Subcutaneous adipose tissue (tissue), 4 donors: ENCODE data around the gene NFKB1. TPM values are rescaled to one million over a fixed set of nuclear protein-coding genes. Genes with fewer than 3 reads are reported as not detected.

Experiments
- CTCF ChIP-seq: fragments of 450-650 bp; IDR thresholded peaks from one replicate; pipeline ENCODE4 v1.5.1; 2016; ENCODE audit warnings: low read depth, mild to moderate bottlenecking, control low read depth, antibody characterized with exemption, moderate library complexity
- total RNA-seq, 4 donors: library from RNA; depleted of rRNA; stranded (reverse); fragments of >200 nt; gene quantifications; one replicate each; pipeline ENCODE4 v1.1.0, GENCODE V29; 2016

NFKB1 gene
- total RNA-seq, 4 donors from 2014 or later, result 30.4 to 35.4 (median 32.6) TPM

- no peak for TF ChIP-seq CTCF
These were observed 97.7 kb downstream of the NFKB1 start for GRCh38 chr4:102598762-102599374.

- TF ChIP-seq CTCF, result no peak
These were observed 98.3 kb downstream of the NFKB1 start for GRCh38 chr4:102599455-102599854.

GRCh38 chr4:102599886-102600285 is 98.7 kb downstream of the NFKB1 start:
- TF ChIP-seq CTCF, result no peak

GRCh38 chr4:102600689-102601088 is 99.5 kb downstream of the NFKB1 start:
- no peak for TF ChIP-seq CTCF

GRCh38 chr4:102601586-102602227 is 100.5 kb downstream of the NFKB1 start:
- no peak for TF ChIP-seq CTCF

- no peak for TF ChIP-seq CTCF
These were observed 103.2 kb downstream of the NFKB1 start for GRCh38 chr4:102604222-102604940.

- TF ChIP-seq CTCF, result no peak
These were observed 105.1 kb downstream of the NFKB1 start for GRCh38 chr4:102606261-102606660.
